Measurements from ENCODE around the gene MRS2. TPM values are rescaled to one million over a fixed set of nuclear protein-coding genes. Genes with fewer than 3 reads are reported as not detected.

MRS2 gene
- total RNA-seq, 1 donor from 2014 or later, result 25.2 TPM

DNA sequence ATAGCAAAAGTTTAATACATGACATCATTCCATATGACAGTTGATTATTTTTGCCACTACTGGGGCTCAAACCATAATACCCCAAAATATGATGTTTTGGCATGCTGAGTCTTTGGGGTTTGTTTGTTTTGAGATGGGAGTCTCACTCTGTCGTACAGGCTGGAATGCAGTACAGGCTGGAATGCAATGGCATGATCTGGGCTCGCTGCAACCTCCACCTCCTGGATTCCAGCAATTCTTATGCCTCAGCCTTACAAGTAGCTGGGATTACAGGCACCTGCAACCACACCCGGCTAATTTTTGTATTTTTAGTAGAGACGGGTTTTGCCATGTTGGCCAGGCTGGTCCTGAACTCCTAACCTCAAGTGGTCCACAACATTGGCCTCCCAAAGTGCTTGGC is 1.3 kb upstream of the MRS2 start:
- Mint-ChIP-seq H3K27ac (ENCODE audit: unreplicated experiment) (no peak overlapping the region), H3K4me1 (ENCODE audit: low read depth, unreplicated experiment) (peaks cover 1% of the 10 kb centered on the region), H3K4me3 (ENCODE audit: unreplicated experiment) (no peak overlapping the region), H3K27me3 (ENCODE audit: unreplicated experiment) (peaks cover 4% of the 10 kb centered on the region), H3K9me3 (ENCODE audit: unreplicated experiment) (peaks cover 2% of the 10 kb centered on the region), H3K36me3 (ENCODE audit: unreplicated experiment) (peaks cover 6% of the 10 kb centered on the region)
- DNase-seq, result no peak
- TF ChIP-seq CTCF (IDR thresholded peaks at IDR 0.05; ENCODE audit: partially characterized antibody, unreplicated experiment), result no peak

DNA sequence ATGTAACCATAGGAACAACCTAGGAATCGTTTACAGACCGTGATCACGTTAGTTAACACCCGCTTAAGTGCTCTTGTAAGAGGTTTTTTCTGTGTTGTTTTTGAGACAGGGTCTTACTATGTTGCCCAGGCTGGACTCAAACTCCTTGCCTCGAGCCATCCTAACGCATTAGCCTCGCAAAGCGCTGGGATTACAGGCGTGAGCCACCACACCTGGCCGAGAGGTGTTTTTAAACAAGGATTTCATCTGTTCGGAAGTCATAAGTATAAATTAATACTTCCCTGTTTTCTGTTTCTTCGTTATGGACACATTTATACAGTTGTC is 727 bp downstream of the MRS2 start:
- Mint-ChIP-seq H3K4me1 (ENCODE audit: low read depth, unreplicated experiment) (peaks cover 1% of the 10 kb centered on the region), H3K27ac (ENCODE audit: unreplicated experiment) (no peak overlapping the region), H3K36me3 (ENCODE audit: unreplicated experiment) (no peaks in the 10 kb centered on the region), H3K4me3 (ENCODE audit: unreplicated experiment) (peak overlapping the region; percentile 98), H3K9me3 (ENCODE audit: unreplicated experiment) (peaks cover 2% of the 10 kb centered on the region), H3K27me3 (ENCODE audit: unreplicated experiment) (peaks cover 4% of the 10 kb centered on the region)
- DNase-seq, result no peak
- no peak for TF ChIP-seq CTCF (IDR thresholded peaks at IDR 0.05; ENCODE audit: partially characterized antibody, unreplicated experiment)

GRCh38 chr6:24405262-24405661 is 2.5 kb downstream of the MRS2 start:
- TF ChIP-seq CTCF (IDR thresholded peaks at IDR 0.05; ENCODE audit: partially characterized antibody, unreplicated experiment), result no peak
- Mint-ChIP-seq H3K36me3 (ENCODE audit: unreplicated experiment) (no peaks in the 10 kb centered on the region), H3K4me3 (ENCODE audit: unreplicated experiment) (no peak overlapping the region), H3K27me3 (ENCODE audit: unreplicated experiment) (peaks cover 4% of the 10 kb centered on the region), H3K4me1 (ENCODE audit: low read depth, unreplicated experiment) (peaks cover 1% of the 10 kb centered on the region), H3K9me3 (ENCODE audit: unreplicated experiment) (peaks cover 2% of the 10 kb centered on the region), H3K27ac (ENCODE audit: unreplicated experiment) (no peak overlapping the region)
- DNase-seq, result no peak

GRCh38 chr6:24408719-24409410 is 6.1 kb downstream of the MRS2 start:
- no peaks in the 10 kb centered on the region for H3K9me3 Mint-ChIP-seq (ENCODE audit: unreplicated experiment)
- no peak for DNase-seq
- no peaks in the 10 kb centered on the region for H3K4me1 Mint-ChIP-seq (ENCODE audit: low read depth, unreplicated experiment)
- H3K27me3 Mint-ChIP-seq (ENCODE audit: unreplicated experiment), result no peaks in the 10 kb centered on the region
- no peaks in the 10 kb centered on the region for H3K36me3 Mint-ChIP-seq (ENCODE audit: unreplicated experiment)
- H3K27ac Mint-ChIP-seq (ENCODE audit: unreplicated experiment), result no peak overlapping the region
- H3K4me3 Mint-ChIP-seq (ENCODE audit: unreplicated experiment), result no peak overlapping the region
- no peak for TF ChIP-seq CTCF (IDR thresholded peaks at IDR 0.05; ENCODE audit: partially characterized antibody, unreplicated experiment)

- Mint-ChIP-seq H3K4me3 (ENCODE audit: unreplicated experiment) (no peak overlapping the region), H3K9me3 (ENCODE audit: unreplicated experiment) (no peaks in the 10 kb centered on the region), H3K27me3 (ENCODE audit: unreplicated experiment) (no peaks in the 10 kb centered on the region), H3K36me3 (ENCODE audit: unreplicated experiment) (no peaks in the 10 kb centered on the region), H3K27ac (ENCODE audit: unreplicated experiment) (no peak overlapping the region), H3K4me1 (ENCODE audit: low read depth, unreplicated experiment) (no peaks in the 10 kb centered on the region)
- TF ChIP-seq CTCF (IDR thresholded peaks at IDR 0.05; ENCODE audit: partially characterized antibody, unreplicated experiment), result no peak
- DNase-seq, result no peak
Measured at GRCh38 chr6:24410622-24411021, 7.9 kb downstream of the MRS2 start.

Data from glutamatergic neuron (in vitro differentiated cells).